HG02610 (cell line): Measurements from ENCODE around the gene GLT1D1.
A peak's percentile ranks its signal among the peaks of the same experiment; 100 is the strongest.
"Not testable (repeated sequence)": the region's sequence is repeated elsewhere in the genome, so short reads cannot be mapped to it uniquely, and the experiment has no call there.

ENCODE experiments used
- ATAC-seq: cut with Tn5 transposase; IDR thresholded peaks from one replicate; pipeline ENCODE4 v1.9.1; 2021; ENCODE audit warnings: mild to moderate bottlenecking, moderate library complexity; ENCODE audit not compliant: unreplicated experiment

The GLT1D1 gene

DNA sequence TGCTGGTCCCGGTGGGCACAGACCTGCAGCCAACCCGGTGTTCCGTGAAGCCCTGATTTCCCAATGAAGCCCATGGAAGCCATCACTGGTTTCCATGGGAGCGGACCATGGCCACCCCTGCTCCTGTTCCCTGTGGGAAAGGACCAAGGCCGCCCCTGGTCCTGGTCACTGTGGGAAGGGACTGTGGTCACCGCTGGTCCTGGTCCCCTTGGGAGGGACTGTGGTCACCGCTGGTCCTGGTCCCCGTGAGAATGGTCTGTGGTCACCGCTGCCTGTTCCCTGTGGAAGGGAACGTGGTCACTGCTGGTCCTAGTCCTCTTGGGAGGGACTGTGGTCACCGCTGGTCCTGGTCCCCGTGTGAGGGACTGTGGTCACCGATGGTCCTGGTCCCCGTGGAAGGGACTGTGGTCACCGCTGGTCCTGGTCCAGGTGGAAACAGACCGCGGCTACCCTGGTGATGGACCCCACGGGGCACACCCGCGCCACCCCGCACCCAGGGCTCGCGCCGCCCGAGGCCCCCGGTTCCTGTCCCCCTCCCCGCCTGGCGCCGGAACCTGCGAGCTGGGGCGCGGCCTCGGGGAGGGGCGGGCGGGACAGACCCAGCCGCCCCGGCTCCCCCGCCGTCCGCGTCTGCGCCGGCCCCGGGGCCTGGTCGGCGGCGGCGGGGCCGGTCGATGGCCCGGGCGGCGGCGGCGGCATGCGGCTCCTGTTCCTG lies at the start of gene GLT1D1:
Gene GLT1D1 (plus strand): TSS at position 594 of the 715 bp plus-strand sequence. CDS start 104 bp downstream, at position 698.
- ATAC-seq, result peak; percentile 17

DNA sequence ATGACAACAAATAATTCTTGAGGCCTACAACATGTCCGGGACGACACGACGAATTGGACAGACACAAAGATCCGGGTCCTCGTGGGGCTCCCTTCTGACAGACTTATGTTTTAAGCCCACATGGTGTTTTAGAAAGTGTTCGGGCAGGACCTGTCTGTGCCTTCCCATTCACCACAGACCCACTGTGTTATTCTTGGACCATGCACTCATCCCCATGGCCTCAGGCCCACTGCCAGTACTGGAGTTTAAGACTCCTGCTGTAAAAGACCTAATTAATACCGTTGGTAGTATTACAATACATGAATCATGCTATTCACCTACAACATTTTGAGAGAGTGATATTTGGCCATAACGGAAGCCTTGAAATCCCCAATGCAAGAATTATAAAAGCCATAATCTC lies 49.5 kb upstream of the GLT1D1 start:
- ATAC-seq, result no peak

DNA sequence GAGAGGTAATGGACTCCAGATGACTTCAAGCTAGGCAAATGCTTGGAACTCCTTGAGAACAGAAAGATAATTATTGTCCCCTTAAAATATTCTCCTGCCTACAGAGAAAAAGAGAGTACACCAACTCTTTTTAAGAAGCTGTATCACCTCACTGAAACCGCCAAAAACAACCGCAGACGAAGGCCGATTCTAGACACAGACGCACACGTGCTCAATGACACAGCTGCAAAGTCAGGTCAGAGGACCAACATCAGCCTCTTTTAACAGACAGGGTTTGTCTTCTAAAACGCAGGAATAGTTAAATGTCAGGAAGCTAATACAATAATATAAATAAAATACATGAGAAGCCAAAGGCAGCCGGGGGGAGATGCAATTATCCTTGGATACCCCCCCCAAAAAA lies 48.5 kb upstream of the GLT1D1 start:
- ATAC-seq, result no peak

DNA sequence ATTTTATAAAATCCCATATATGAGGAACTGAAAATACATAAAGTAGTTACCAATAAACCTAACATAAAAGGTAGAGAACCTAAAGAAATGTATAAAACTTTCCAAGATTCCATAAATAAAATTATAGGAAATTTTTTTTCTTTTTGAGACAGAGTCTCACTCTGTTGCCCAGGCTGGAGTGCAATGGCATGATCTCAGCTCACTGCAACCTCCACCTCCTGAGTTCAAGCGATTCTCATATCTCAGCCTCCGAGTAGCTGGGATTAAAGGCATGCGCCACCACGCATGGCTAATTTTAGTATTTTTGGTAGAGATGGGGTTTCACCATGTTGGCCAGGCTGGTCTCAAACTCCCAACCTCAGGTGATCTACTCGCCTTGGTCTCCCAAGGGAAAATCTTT lies 47.9 kb upstream of the GLT1D1 start:
- not testable (repeated sequence) for ATAC-seq

DNA sequence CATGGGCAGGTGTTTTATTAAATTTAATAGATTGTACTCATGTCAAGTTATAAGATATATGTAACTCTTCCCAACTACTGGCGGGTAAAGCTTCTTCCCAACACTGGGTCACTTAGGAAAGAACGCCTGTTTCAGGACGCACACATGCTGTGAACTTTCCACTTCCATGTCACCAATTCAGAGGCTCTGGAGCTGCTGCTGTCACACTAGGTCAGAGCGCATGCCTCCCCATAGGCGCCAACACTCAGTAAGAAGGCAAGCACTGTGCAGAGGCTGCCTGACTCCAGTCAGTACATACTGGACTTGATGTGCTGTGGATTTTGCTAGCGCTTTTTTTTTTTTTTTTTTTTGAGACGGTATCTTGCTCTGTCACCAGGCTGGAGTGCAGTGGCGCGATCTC lies 46.7 kb upstream of the GLT1D1 start:
- ATAC-seq, result no peak

DNA sequence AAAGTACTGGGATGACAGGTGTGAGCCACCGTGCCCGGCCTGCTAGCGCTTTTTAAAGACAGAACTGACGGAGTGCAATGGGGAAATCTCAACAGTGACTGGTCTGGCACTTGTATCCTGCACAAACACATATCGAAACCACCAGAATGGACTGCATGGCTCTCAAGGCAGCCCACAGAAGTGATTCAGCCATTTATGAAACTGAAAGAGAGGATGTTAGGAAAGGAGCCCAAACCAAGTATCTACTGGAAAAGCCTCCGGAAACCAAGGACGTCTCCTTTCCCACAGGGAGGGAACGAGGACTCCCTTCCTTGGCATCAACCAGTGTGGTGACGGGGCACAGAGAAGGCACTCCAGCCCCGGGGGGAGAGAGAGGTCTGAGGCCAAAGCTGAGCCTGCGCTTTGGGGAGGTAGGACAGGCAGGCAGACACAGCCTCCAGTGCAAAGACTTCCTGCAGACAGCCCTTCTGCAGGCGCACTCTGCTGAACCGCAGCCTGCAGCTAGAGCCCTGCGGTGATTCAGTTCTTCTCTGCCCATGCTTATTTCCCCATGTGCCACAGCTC lies 46.0 kb upstream of the GLT1D1 start:
- ATAC-seq, result no peak

DNA sequence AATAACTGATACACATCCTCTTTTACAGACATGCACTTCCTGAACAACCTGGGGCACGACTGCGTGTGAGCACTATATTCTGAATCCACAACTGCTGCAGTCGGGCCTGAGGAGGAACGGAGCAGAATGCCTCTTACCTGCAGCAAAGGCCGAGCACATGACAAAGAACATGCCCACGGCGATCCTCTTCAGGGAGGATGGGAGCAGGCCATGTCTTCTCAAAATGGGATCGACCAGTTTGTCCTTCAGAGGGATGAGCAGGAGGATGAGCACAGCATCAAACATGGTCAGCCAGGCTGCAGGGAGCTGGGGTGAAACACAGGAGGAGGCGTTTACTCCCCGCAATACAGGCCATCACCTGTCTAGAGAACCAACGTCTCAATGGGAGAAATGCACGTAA lies 44.6 kb upstream of the GLT1D1 start:
- no peak for ATAC-seq

DNA sequence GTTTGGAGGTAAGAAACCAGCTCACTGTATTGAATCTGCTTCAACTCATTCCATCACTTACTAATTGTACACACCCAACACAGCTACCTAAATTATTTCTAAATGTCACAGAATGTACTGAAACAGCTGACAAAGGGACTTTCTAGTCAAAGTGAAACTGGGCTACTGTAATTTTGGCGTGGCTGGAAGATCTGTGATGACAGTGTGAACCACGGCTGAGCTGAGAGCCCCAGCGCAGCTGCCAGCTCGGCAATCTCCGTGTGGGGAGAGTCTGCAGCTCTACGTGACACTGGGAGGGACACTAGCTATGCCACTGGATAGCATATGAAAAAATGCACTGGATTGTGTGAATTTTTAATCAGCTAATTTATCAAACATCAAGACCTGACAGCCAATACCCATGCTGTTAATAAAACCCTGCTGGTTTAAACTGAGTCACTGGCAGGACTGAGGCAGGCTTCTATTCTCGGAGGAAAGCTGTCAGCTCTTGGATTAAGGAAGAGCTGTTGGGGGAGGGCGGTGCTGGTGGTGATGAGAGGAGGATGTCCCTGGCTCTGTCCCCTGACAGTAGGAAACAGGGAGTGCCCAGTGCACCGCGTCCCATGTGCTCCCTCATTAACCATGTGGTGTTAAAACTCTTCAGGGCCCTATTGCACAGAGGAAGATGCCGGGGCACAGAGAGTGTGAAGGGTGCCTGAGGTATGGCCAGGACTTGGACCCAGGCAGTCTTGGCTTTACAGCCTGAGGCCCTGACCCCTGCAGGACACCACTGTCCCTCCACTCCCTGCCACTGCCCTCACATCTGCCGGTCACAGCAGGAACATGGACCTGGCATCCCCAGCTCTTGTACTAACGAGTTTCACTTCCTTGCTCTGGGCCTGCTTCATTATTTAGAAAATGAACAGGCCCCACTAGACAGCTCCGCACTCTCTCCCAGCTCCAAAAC lies 42.8 kb upstream of the GLT1D1 start:
- peak; percentile 83 for ATAC-seq

DNA sequence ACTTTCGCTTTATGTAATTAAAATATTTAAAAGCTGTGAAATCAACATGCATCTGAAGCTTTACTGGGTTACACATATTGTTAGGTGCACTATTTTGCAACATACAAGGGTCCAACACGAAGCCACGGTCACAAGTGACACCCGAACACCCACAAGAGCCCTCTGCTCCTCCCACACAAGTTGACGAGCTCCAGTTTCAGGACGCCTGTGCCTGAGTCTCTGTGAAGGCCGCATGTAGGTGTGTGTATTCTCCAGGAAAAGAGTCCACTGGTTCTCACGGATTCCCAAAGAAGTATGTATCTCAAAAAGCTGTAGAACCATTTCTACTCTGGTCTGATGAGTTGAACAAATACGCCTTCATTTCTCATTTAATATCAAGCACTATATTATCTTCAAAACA lies 41.5 kb upstream of the GLT1D1 start:
- no peak for ATAC-seq

DNA sequence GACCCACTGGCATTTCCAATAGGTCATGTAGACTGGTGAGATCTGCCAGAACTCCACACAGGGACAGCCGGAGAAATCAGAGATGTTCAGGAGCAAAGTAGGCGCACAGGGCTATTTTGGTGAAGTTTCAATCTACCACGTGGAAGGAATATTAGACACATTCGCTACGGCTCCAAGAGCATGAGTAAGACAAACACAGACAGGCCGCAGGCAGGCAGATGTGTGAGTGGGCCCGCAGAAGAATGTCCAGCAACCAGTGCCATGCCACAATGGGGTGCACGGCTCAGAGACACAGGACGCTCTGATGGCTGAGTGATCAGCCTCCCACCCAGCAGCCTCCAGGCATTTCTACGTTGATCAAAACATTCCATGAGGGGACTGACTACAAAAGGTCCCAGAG lies 39.9 kb upstream of the GLT1D1 start:
- ATAC-seq, result no peak

DNA sequence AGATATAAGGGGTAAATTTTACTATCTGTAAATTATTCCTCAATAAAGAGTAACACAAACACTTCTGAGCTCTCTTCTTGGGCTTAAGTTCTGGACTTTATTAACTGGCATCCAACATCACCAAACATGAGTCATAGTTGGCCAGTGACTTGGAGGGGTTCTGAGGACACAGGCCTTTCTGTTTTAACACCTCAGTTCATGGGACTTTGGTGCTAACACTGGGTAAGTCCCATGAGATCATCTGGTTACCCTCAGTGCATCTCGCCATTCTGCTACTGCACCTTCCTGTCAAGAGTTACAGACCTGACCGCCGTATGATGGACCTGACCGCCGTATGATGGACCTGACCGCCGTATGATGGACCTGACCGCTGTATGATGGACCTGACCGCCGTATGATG lies 39.4 kb upstream of the GLT1D1 start:
- ATAC-seq, result peak; percentile 47

DNA sequence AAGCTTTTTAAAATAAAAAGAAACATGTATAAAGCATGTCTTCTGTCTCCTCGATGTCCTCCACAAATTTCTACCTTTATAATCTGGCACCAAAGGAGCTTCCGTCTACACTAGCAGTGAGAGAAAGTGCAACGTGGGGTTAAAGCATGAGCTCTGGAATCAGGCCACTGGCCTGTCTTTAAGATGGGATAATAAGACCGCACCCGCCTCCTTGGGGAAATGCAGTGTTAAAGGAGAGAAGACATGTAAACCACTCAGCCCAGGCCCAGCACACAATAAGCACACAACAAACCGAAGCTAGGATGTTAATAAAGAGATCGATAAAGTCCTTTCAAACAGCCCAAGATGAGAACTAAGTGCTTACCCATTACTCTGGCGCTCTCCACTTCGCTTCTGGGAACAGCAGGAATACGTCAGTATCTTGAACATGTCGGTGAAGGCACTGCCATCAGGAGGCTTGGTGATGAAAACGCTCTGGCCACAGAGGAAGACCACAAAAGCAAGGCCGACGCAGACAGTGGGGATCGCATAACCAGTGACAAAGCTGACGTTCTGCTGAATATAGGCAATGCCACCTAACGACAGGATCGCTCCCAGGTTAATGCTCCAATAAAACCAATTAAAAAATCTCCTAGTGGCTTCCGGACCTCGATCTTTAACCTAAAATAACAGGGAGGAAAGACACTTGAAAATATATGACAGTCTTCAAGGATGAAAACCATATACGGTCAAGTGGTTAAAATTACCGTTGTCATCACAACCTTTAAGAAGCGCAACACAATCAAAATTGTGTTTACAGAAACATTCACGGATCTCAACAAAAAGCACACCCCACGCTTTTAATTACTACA lies 38.6 kb upstream of the GLT1D1 start:
- no peak for ATAC-seq

DNA sequence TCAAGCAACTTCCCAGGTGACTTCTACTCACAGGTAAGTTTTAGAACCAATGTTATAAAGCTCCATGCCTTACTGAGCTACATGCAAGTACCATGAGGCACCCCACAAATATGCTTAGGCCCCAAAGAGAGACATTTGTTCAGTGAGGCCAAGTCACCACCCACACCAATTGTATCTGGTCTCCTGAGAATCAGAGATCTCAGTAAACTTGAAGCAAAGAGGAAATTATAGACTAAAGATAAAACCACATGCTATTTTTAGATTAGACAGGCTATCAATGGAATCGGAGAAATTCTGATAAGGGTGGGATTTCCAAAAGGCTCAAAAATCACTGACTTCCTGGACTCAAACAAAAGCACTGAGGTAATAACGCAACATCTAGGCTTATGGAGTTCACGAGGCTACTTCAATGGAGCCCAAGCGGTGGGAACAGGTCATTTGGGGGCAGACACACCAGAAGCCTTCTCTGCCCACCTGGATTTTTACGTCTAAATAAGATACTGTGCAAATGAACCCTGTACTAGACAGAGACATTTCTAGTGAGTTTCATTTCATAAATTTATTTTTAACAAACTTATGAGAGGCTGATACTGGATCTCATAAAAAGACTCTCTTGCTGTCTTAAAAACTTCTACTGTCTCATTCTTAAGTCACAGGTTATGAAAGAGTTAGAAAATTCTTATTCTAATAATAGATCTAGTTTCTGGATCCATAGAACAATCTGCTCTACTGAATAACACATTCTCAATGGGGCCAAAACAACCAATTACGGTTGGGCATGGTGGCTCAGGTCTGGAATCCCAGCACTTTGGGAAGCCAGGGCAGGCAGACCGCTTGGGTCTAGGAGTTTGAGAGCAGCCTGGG lies 37.3 kb upstream of the GLT1D1 start:
- no peak for ATAC-seq

DNA sequence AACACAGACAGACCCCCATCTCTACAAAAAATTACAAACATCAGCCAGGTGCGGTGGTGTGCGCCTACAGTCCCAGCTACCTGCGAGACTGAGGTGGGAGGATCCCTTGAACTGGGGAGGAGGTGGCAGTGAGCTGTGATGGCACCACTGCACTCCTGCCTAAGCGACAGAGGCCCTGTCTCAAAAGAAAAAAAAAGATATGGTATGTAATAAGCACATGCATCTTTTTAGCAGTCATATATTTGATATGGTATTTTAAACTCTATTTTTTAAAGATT lies 36.7 kb upstream of the GLT1D1 start:
- no peak for ATAC-seq

DNA sequence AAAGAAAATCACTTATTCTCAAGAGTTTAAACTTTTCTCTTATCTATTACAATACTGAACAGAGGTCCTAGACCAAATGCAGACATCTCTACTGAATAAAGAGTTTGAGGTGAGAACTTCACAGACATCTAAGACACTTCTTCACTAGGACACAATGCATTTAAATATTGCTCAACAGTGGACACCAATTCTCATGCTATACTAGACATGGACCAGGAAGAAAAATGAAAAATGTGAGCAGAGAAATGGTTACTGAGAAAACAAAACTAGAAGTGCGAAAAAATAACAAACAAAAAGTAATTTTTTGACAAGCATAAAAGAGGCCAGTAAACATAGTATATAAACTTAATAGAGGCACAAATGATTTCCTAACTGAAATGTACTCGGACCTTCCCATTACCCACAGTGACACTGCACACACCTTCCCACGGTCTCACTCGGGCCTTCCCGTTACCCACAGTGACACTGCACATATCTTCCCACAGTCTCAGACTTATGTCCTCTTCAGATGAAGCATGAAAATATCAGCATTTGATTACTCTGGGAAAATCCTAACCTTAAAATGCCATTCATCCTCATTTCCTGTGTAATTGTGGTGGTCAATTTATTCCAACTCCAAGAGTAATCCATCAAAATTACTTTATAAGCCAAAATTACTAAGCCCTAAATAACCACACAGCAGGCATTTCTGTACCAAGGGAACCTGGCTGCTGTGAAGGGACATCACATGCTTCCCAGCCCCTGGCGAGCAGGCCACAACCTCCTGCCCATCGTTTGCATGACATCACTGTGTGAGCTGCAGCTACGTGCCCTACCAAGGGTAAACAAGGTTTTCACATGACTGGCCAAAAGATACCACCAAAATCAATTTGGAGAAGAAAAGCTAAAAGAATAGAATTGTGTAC lies 35.9 kb upstream of the GLT1D1 start:
- ATAC-seq, result peak; percentile 40

DNA sequence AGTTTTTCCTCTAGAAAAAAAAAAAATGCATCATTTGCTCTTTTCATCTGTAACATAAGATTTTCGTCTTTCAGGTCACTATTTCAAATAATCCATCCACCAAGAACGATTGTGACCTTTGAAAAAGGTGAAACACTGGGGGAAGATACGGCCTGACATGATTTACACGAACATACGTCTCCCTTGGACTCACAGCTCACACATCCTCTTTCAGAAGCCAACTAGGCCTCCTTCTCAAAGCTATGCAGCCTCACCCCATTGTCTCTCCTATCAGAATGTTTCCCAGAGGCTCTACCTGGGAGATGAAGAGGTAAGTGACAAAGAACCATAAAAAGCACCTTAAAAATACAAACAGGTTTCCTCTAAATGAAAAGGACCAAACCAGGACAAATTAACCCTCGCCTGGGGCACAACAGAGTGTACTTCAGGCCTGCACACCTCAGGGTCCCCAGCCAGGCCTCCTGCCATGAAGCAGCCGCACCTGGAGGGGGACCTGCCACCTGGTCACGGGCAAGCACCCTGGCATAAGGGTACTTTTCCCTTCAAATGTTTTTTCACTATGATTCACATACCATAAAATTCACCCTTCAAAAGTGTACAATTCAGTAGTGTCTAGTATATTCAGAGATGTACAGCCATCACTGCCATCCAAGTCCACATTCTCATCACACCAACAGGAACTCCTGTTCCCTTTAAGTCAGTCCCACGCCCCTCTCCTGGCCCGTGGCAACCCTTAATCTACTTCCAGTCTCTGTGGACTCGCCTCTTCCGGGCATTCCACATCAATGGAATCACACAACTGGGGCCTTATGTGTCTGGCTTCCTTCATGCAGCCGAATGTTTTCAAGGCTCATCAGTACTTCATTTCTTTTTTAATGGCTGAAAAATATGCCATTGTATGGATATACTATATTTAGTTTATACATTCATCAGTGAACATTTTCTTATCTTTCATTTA lies 34.9 kb upstream of the GLT1D1 start:
- peak; percentile 28 for ATAC-seq

DNA sequence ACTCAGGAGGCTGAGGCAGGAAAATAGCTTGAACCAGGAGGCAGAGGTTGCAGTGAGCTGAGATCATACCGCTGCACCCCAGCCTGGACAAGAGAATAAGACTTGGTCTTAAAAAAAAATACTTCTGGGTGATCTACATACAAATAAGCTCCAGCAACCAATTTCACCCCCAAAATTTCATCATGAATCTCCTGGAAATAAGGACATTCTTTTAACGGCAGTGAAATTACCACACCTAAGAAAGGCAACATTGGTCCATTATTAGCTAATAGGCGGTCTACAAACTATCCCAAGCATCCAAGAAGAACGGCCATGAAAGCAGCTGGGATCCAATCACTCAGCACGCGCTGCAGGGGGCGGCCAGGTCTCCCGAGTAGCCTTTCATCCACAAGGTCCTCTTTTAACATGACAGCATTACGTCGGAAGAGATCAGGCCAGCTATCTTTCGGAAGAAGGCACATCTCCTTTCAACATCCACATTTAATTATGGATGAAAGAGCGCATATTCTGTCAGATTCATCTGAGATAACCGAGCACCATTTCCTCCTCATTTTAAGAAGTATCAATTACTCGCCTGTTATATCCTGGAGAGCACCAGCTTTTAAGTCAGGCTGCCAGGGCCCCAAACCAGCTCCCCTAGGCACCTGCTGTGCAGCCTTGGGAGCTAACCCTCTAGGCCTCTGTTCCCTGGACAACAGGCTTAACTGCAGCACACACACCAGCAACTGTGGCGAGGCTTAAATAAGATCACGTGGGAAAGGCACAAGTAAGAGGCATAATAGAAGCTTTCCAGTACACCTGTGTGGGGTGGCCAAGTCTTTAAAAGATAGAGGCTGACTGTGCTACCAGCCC lies 33.8 kb upstream of the GLT1D1 start:
- ATAC-seq, result no peak
